Transverse colon (tissue), 3 donors: ENCODE data around the gene KCNT2.

Experiments
- POLR2A ChIP-seq: fragments of 450-650 bp; IDR thresholded peaks from one replicate; pipeline ENCODE4 v1.6.1; 2016; ENCODE audit warnings: antibody characterized with exemption, mild to moderate bottlenecking, moderate library complexity
- TF ChIP-seq, protein P1 (sequence below), 5 experiments: fragments of 200-600 bp in 3 of 5; fragments of 450-650 bp in 2 of 5; sonication (generic) in 3 of 5; IDR thresholded peaks; 1 replicate in 2 of 5; 2 replicates in 3 of 5; pipeline ENCODE4 v1.5.1; 2016 to 2017; ENCODE audit warnings: antibody characterized with exemption in 5 of 5, inconsistent platforms in 3 of 5, mild to moderate bottlenecking in 2 of 5, moderate library complexity in 1 of 5

DNA sequence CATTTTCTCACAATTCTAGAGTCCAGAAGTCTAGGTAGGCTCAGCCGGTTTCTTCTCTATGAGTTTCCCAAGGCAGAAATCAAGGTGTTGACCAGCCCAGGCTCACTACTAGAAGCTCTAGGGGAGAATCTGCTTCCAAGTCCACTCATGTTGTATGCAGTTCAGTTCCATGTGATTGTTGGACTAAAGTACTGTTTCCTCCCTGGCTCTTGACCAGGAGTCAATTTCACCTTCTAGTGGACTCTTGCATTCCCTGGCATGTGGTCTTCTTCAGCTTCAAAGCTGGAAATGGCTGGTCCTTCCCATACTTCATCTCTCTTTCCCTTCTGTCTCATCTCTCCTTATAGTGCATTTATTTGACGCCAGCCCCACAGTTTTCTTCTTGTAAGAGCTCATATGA, 153.4 kb downstream of the KCNT2 start:
- TF ChIP-seq POLR2A = no peak
- TF ChIP-seq, protein P1, sequence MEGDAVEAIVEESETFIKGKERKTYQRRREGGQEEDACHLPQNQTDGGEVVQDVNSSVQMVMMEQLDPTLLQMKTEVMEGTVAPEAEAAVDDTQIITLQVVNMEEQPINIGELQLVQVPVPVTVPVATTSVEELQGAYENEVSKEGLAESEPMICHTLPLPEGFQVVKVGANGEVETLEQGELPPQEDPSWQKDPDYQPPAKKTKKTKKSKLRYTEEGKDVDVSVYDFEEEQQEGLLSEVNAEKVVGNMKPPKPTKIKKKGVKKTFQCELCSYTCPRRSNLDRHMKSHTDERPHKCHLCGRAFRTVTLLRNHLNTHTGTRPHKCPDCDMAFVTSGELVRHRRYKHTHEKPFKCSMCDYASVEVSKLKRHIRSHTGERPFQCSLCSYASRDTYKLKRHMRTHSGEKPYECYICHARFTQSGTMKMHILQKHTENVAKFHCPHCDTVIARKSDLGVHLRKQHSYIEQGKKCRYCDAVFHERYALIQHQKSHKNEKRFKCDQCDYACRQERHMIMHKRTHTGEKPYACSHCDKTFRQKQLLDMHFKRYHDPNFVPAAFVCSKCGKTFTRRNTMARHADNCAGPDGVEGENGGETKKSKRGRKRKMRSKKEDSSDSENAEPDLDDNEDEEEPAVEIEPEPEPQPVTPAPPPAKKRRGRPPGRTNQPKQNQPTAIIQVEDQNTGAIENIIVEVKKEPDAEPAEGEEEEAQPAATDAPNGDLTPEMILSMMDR (IDR thresholded peaks at IDR 0.05) = no peak
